Endothelial cell of umbilical vein (primary cell): ENCODE results near the gene IQSEC3.

Source experiments
- EZH2 ChIP-seq: IDR thresholded peaks from 2 replicates; pipeline ENCODE4 v1.6.1; 2012; ENCODE audit warnings: borderline replicate concordance, low read depth, mild to moderate bottlenecking, moderate library complexity, low read length, inconsistent platforms; ENCODE audit not compliant: severe bottlenecking
- FOS ChIP-seq: IDR thresholded peaks from 2 replicates; pipeline ENCODE4 v1.6.1; 2011; ENCODE audit warnings: mild to moderate bottlenecking, low read length, moderate library complexity, borderline replicate concordance; ENCODE audit not compliant: insufficient read depth
- MYC ChIP-seq: IDR thresholded peaks from one replicate; pipeline ENCODE4 v1.6.1; 2011; ENCODE audit warnings: mild to moderate bottlenecking, low read depth, low read length
- POLR2A ChIP-seq: IDR thresholded peaks from 2 replicates; pipeline ENCODE4 v1.6.1; 2012; ENCODE audit warnings: low read depth, mild to moderate bottlenecking, control low read depth, low read length
- POLR2AphosphoS5 ChIP-seq: IDR thresholded peaks from 2 replicates; pipeline ENCODE4 v1.6.1; 2012; ENCODE audit warnings: low read depth, mild to moderate bottlenecking, control low read depth, low read length, moderate library complexity; ENCODE audit not compliant: insufficient read depth
- TF ChIP-seq, protein P1 (sequence below), 2 donors: IDR thresholded peaks; 1 replicate in 1 of 2; 2 replicates in 1 of 2; pipeline ENCODE4 v1.5.1; 2011; ENCODE audit warnings: low read length in 2 of 2, mild to moderate bottlenecking in 2 of 2, moderate library complexity in 2 of 2, control low read depth in 1 of 2, inconsistent platforms in 1 of 2, low read depth in 1 of 2; ENCODE audit not compliant: insufficient read depth in 1 of 2; ENCODE audit errors: extremely low read depth in 1 of 2
- TF ChIP-seq, protein P2 (sequence below): IDR thresholded peaks from 2 replicates; pipeline ENCODE4 v1.6.1; 2011; ENCODE audit not compliant: insufficient read depth, insufficient read length

DNA sequence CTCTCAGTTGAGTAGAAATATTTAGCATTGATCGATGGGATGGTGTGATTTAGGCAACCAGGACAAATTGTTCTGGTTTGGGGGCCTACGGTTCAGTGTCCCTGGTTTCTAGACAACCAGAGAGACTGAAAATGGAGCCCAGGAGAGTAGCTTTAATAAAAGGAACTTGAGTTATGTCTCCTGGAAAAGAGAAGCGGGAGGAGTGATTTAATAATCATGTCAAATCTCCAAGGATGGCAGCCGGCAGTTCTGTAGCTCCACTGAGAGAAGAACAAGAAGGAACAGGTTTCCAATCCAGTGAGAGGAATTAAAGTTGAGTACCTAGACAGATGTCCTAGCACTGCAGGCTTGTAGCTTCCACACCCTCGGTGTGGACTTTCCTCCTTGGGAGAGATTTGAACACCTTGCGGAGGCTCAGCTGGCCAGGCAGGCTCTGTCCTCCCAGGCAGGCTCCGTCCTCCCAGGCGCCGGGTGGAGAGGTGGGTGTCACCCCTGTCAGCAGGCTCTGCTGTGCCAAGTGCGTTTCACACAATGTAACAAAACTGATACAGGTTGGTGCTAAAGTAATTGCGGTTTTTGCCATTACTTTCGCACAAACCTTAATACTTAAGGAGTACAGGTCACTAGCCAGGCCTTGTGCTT lies 101.5 kb downstream of the IQSEC3 start:
- TF ChIP-seq POLR2AphosphoS5 = no peak
- TF ChIP-seq, protein P1, sequence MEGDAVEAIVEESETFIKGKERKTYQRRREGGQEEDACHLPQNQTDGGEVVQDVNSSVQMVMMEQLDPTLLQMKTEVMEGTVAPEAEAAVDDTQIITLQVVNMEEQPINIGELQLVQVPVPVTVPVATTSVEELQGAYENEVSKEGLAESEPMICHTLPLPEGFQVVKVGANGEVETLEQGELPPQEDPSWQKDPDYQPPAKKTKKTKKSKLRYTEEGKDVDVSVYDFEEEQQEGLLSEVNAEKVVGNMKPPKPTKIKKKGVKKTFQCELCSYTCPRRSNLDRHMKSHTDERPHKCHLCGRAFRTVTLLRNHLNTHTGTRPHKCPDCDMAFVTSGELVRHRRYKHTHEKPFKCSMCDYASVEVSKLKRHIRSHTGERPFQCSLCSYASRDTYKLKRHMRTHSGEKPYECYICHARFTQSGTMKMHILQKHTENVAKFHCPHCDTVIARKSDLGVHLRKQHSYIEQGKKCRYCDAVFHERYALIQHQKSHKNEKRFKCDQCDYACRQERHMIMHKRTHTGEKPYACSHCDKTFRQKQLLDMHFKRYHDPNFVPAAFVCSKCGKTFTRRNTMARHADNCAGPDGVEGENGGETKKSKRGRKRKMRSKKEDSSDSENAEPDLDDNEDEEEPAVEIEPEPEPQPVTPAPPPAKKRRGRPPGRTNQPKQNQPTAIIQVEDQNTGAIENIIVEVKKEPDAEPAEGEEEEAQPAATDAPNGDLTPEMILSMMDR (IDR thresholded peaks at IDR 0.05; ENCODE audit: extremely low read depth in 1 of 2, insufficient read depth in 1 of 2, low read depth in 1 of 2, low read length in 2 of 2) = no peak
- TF ChIP-seq EZH2 = no peak
- TF ChIP-seq POLR2A = no peak
- TF ChIP-seq, protein P2, sequence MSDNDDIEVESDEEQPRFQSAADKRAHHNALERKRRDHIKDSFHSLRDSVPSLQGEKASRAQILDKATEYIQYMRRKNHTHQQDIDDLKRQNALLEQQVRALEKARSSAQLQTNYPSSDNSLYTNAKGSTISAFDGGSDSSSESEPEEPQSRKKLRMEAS = no peak
- no peak for TF ChIP-seq MYC
- no peak for TF ChIP-seq FOS
